ENCODE data around the gene GNB4.
A peak's percentile ranks its signal among the peaks of the same experiment; 100 is the strongest.

Gene GNB4

DNA sequence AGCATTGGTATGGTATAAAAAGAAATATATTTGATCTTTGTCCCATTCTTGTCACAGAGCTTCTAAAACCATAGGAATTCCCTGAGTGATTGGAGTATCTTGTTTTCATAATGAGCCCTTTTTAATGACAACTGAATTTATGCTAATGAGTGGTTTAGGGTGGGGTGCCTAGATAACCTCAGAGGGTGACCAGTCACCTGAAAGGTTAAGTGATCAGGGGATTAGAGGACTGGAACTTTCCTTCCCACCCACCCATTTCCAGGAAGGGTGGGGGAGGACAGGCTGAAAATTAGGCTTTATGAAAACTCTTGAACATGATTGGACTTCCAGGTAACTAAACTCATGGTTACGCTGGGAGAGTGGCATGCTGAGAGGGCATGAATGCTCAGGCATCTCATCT is 95.3 kb downstream of the GNB4 start:
- no peak for DNase-seq (ENCODE audit: low read depth)

- no peak for DNase-seq (ENCODE audit: low read depth)
Measured at GRCh38 chr3:179348325-179349013, 102.8 kb downstream of the GNB4 start.

GRCh38 chr3:179347345-179348194 is 103.7 kb downstream of the GNB4 start, which contains the start of gene MFN1:
Gene MFN1, plus strand, starts transcription at chr3:179347709. Its CDS starts 1,143 bp downstream, at chr3:179348852.
- peak; percentile 83 for DNase-seq (ENCODE audit: low read depth)

All from stimulated activated CD4-positive, alpha-beta T cell treated with anti-CD3 and anti-CD28 coated beads, Interleukin-2, amount 100 ng/mL, for 4 hours (primary cell).